ENCODE data around the gene NT5DC3.

The NT5DC3 gene

GRCh38 chr12:103780093-103780440 is 61.0 kb downstream of the NT5DC3 start:
- DNase-seq = no peak

GRCh38 chr12:103779410-103780092 is 61.5 kb downstream of the NT5DC3 start:
- no peak for DNase-seq

GRCh38 chr12:103778781-103779180 is 62.3 kb downstream of the NT5DC3 start:
- DNase-seq = no peak

GRCh38 chr12:103774977-103775560 is 66.0 kb downstream of the NT5DC3 start:
- DNase-seq = no peak

GRCh38 chr12:103773109-103773910 is 67.7 kb downstream of the NT5DC3 start:
- no peak for DNase-seq

GRCh38 chr12:103772367-103773108 is 68.5 kb downstream of the NT5DC3 start:
- DNase-seq = no peak

GRCh38 chr12:103771466-103771865 is 69.6 kb downstream of the NT5DC3 start:
- no peak for DNase-seq

GRCh38 chr12:103769240-103769945 is 71.6 kb downstream of the NT5DC3 start:
- no peak for DNase-seq

- DNase-seq = no peak
These were observed 72.4 kb downstream of the NT5DC3 start for GRCh38 chr12:103768467-103769123.

- DNase-seq = no peak
These were observed 75.0 kb downstream of the NT5DC3 start for GRCh38 chr12:103766028-103766427.

- DNase-seq = no peak
These were observed 75.7 kb downstream of the NT5DC3 start for GRCh38 chr12:103765322-103765721.

- no peak for DNase-seq
These were observed 78.6 kb downstream of the NT5DC3 start for GRCh38 chr12:103762473-103762872.

- DNase-seq = no peak
These were observed 82.5 kb downstream of the NT5DC3 start for GRCh38 chr12:103758310-103759089.

- DNase-seq = no peak
These were observed 83.8 kb downstream of the NT5DC3 start for GRCh38 chr12:103757248-103757647.

GRCh38 chr12:103756443-103756842 is 84.6 kb downstream of the NT5DC3 start:
- no peak for DNase-seq

- DNase-seq = no peak
These were observed 85.6 kb downstream of the NT5DC3 start for GRCh38 chr12:103755425-103755824.

GRCh38 chr12:103751600-103751999 is 89.4 kb downstream of the NT5DC3 start:
- DNase-seq = no peak

GRCh38 chr12:103751171-103751570 is 89.9 kb downstream of the NT5DC3 start:
- DNase-seq = no peak

GRCh38 chr12:103748875-103749274 is 92.2 kb downstream of the NT5DC3 start:
- no peak for DNase-seq

GRCh38 chr12:103748002-103748401 is 93.0 kb downstream of the NT5DC3 start:
- DNase-seq = no peak

- DNase-seq = no peak
These were observed 95.1 kb downstream of the NT5DC3 start for GRCh38 chr12:103745962-103746361.
